SK-N-SH treated with all-trans-retinoic acid at 6 μM for 48 hours (cell line): ENCODE results near the gene TARS1.

Experiments
- ATAC-seq: fragments of 200-7000 bp; cut with Tn5 transposase; 3 replicates; pipeline ENCODE4 v1.9.1; 2020; ENCODE audit warnings: mild to moderate bottlenecking, moderate library complexity
- ARNTL ChIP-seq: fragments of 450-650 bp; formaldehyde crosslinking; IDR thresholded peaks from 2 replicates; pipeline ENCODE4 v1.5.0; 2020; ENCODE audit warnings: low read depth, mild to moderate bottlenecking, moderate library complexity, borderline replicate concordance
- BACH2 ChIP-seq: fragments of 250-450 bp; sonication (Bioruptor Pico); IDR thresholded peaks from 2 replicates; pipeline ENCODE4 v1.9.0; 2021; ENCODE audit warnings: mild to moderate bottlenecking, borderline replicate concordance
- CSDC2 ChIP-seq: fragments of 250-450 bp; sonication (Bioruptor Pico); IDR thresholded peaks from 2 replicates; pipeline ENCODE4 v1.5.0; 2020; ENCODE audit warnings: mild to moderate bottlenecking, moderate library complexity
- ESRRG ChIP-seq: fragments of 250-450 bp; sonication (Bioruptor Pico); IDR thresholded peaks from 2 replicates; pipeline ENCODE4 v1.6.1; 2021; ENCODE audit warnings: mild to moderate bottlenecking
- GLIS3 ChIP-seq: fragments of 250-450 bp; sonication (Bioruptor Pico); IDR thresholded peaks from 2 replicates; pipeline ENCODE4 v1.5.0; 2020; ENCODE audit warnings: mild to moderate bottlenecking, moderate library complexity
- ISL1 ChIP-seq: fragments of 250-450 bp; sonication (Bioruptor Pico); IDR thresholded peaks from 2 replicates; pipeline ENCODE4 v2.1.2; 2022; ENCODE audit warnings: mild to moderate bottlenecking, moderate library complexity
- OSR1 ChIP-seq: fragments of 250-450 bp; sonication (Bioruptor Pico); IDR thresholded peaks from 2 replicates; pipeline ENCODE4 v1.8.0; 2022; ENCODE audit warnings: moderate library complexity, mild to moderate bottlenecking, inconsistent platforms
- RARB ChIP-seq: fragments of 250-450 bp; sonication (Bioruptor Pico); IDR thresholded peaks from 2 replicates; pipeline ENCODE4 v1.8.0; 2021; ENCODE audit warnings: mild to moderate bottlenecking, moderate library complexity
- SNAI2 ChIP-seq: fragments of 250-450 bp; sonication (Bioruptor Pico); IDR thresholded peaks from 2 replicates; pipeline ENCODE4 v1.5.0; 2020; ENCODE audit warnings: mild to moderate bottlenecking, moderate library complexity
- ZC3H10 ChIP-seq: fragments of 250-450 bp; sonication (Bioruptor Pico); IDR thresholded peaks from 2 replicates; pipeline ENCODE4 v1.5.1; 2021; ENCODE audit warnings: mild to moderate bottlenecking, moderate library complexity
- ZFP3 ChIP-seq: fragments of 250-450 bp; sonication (Bioruptor Pico); IDR thresholded peaks from 2 replicates; pipeline ENCODE4 v1.5.0; 2020; ENCODE audit warnings: mild to moderate bottlenecking, moderate library complexity
- ZFP30 ChIP-seq: fragments of 450-650 bp; formaldehyde crosslinking; IDR thresholded peaks from 2 replicates; pipeline ENCODE4 v1.5.0; 2022; ENCODE audit warnings: mild to moderate bottlenecking, moderate library complexity
- ZNF565 ChIP-seq: fragments of 450-650 bp; formaldehyde crosslinking; conservative IDR thresholded peaks from 2 replicates; pipeline ENCODE4 v1.5.0; 2020; ENCODE audit warnings: low read depth, mild to moderate bottlenecking, moderate library complexity
- ZNF70 ChIP-seq: fragments of 450-650 bp; formaldehyde crosslinking; IDR thresholded peaks from 2 replicates; pipeline ENCODE4 v1.5.0; 2020; ENCODE audit warnings: mild to moderate bottlenecking, moderate library complexity
- ZNF8 ChIP-seq: fragments of 450-650 bp; formaldehyde crosslinking; IDR thresholded peaks from 2 replicates; pipeline ENCODE4 v1.5.0; 2020; ENCODE audit warnings: mild to moderate bottlenecking, moderate library complexity
- TF ChIP-seq, protein P1 (sequence below): fragments of 250-450 bp; sonication (Bioruptor Pico); IDR thresholded peaks from 2 replicates; pipeline ENCODE4 v1.5.1; 2020; ENCODE audit warnings: low read depth, mild to moderate bottlenecking, moderate library complexity
- TF ChIP-seq, protein P2 (sequence below): fragments of 250-450 bp; sonication (Bioruptor Pico); IDR thresholded peaks from 2 replicates; pipeline ENCODE4 v1.8.0; 2021; ENCODE audit warnings: low read depth, mild to moderate bottlenecking, moderate library complexity, borderline replicate concordance
- TF ChIP-seq, protein P3 (sequence below): fragments of 250-450 bp; sonication (Bioruptor Pico); IDR thresholded peaks from 2 replicates; pipeline ENCODE4 v1.8.0; 2020; ENCODE audit warnings: mild to moderate bottlenecking, moderate library complexity, borderline replicate concordance
- TF ChIP-seq, protein P4 (sequence below): fragments of 250-450 bp; sonication (Bioruptor Pico); IDR thresholded peaks from 2 replicates; pipeline ENCODE4 v1.5.1; 2021; ENCODE audit warnings: mild to moderate bottlenecking, moderate library complexity
- TF ChIP-seq, protein P5 (sequence below): fragments of 250-450 bp; sonication (Bioruptor Pico); IDR thresholded peaks from 2 replicates; pipeline ENCODE4 v1.5.0; 2020; ENCODE audit warnings: mild to moderate bottlenecking, moderate library complexity

TARS1 gene

DNA sequence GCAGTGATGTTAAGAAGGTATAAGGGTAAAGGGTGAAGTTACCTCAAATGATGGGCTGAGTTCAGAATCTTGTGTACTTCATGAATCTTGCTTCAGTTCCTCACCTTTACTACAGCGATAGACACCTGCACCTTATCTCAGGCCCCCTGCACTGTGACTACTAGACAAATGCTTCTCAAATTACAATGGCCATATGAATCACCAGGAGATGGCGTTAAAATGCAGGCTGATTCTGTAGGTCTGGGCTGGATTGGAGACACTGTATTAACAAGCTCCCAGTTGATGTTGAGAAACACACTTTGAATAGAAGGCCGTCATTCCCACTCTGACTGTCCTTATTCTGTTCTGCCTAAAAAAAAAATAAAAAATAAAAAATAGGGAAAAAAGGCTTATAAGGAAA, 29.8 kb downstream of the TARS1 start:
- peak; percentile 91 for ATAC-seq
- no peak for TF ChIP-seq ARNTL (CRISPR knock-in tag)
- TF ChIP-seq, protein P1, sequence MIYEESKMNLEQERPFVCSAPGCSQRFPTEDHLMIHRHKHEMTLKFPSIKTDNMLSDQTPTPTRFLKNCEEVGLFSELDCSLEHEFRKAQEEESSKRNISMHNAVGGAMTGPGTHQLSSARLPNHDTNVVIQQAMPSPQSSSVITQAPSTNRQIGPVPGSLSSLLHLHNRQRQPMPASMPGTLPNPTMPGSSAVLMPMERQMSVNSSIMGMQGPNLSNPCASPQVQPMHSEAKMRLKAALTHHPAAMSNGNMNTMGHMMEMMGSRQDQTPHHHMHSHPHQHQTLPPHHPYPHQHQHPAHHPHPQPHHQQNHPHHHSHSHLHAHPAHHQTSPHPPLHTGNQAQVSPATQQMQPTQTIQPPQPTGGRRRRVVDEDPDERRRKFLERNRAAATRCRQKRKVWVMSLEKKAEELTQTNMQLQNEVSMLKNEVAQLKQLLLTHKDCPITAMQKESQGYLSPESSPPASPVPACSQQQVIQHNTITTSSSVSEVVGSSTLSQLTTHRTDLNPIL (CRISPR knock-in tag), result no peak
- no peak for TF ChIP-seq ZFP3 (CRISPR knock-in tag)
- no peak for TF ChIP-seq ISL1 (CRISPR knock-in tag)

DNA sequence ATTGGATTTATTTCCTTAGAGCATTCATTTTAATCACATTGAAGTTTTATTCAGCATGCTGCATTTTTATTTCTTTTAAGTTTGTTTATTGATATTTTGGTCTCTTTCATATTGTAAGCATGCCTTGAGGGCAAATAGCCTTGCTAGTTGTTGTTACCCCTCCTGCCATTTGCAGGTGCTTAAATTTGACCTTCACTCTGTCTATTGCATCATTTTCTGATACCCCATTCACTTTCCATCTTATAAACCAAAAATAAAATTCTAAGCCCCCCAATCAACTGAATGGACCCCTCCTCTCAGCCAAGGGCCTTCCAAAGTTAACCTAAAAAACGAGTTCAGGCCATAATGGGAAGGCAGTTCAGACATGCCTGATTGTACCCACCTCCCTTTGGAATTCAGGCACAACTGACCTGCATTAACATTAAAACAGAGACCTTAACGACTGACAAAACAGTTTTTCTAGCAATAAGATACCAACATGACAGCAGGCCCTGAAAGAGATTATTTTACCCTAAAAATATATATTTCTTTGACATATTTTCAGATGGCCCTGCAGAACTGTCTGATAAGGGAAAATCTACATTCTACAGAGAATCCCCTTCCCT, 32.1 kb downstream of the TARS1 start:
- ATAC-seq, result no peak
- TF ChIP-seq ZFP30, result no peak
- no peak for TF ChIP-seq RARB (CRISPR knock-in tag)

DNA sequence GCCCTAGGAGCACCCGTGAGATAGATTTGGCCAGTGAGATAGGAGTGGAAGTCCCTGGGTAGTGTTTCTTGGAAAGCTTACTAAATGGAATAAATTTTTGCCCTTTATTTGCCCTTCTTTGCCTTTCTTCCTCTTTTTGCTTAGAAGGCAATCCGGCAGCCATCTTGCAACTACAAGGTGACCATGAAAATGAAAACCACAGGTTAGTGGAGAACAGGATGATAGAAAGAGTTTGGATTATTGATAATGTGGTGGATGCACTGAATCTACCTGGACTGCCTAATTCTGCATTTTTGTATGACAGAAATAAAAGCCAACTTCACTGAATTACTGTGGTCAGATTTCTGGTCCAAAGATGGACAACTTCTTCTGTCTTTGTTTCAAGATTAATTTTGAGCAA, 33.2 kb downstream of the TARS1 start:
- TF ChIP-seq GLIS3 (CRISPR knock-in tag) (no peak), CSDC2 (CRISPR knock-in tag) (no peak), BACH2 (CRISPR knock-in tag) (no peak), ZFP3 (CRISPR knock-in tag) (no peak), ZNF8 (no peak), ZNF565 (CRISPR knock-in tag) (no peak), OSR1 (CRISPR knock-in tag) (no peak)
- TF ChIP-seq, protein P1 (CRISPR knock-in tag), result no peak
- TF ChIP-seq, protein P2, sequence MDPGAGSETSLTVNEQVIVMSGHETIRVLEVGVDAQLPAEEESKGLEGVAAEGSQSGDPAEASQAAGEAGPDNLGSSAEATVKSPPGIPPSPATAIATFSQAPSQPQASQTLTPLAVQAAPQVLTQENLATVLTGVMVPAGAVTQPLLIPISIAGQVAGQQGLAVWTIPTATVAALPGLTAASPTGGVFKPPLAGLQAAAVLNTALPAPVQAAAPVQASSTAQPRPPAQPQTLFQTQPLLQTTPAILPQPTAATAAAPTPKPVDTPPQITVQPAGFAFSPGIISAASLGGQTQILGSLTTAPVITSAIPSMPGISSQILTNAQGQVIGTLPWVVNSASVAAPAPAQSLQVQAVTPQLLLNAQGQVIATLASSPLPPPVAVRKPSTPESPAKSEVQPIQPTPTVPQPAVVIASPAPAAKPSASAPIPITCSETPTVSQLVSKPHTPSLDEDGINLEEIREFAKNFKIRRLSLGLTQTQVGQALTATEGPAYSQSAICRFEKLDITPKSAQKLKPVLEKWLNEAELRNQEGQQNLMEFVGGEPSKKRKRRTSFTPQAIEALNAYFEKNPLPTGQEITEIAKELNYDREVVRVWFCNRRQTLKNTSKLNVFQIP (CRISPR knock-in tag), result no peak
- TF ChIP-seq, protein P3, sequence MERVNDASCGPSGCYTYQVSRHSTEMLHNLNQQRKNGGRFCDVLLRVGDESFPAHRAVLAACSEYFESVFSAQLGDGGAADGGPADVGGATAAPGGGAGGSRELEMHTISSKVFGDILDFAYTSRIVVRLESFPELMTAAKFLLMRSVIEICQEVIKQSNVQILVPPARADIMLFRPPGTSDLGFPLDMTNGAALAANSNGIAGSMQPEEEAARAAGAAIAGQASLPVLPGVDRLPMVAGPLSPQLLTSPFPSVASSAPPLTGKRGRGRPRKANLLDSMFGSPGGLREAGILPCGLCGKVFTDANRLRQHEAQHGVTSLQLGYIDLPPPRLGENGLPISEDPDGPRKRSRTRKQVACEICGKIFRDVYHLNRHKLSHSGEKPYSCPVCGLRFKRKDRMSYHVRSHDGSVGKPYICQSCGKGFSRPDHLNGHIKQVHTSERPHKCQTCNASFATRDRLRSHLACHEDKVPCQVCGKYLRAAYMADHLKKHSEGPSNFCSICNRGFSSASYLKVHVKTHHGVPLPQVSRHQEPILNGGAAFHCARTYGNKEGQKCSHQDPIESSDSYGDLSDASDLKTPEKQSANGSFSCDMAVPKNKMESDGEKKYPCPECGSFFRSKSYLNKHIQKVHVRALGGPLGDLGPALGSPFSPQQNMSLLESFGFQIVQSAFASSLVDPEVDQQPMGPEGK (CRISPR knock-in tag), result no peak
- ATAC-seq, result no peak

DNA sequence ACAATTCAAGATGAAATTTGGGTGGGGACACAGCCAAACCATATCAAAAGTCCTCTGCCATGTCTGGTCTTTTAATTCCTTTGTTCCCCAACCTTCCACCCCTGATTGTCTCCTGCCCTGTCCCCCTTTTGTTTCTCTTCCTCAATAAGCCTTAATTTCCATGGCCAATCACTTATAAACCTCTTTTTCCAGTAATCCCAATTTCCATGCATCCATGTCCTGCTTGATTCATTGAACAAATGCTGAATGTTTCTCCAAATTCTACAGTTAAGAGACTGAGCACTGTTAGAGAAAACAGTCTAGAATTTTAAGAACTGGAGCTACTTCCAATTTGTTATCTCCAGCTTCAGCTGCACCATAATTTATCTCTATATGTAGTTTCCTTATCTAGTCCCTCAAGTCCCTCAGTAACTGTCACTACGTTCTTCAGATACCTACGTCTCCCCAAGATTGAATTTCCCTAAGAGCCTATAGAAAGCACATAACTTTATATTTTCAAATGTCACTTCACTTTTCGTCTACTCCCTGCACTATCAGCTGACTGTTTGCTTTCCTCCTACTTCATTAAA, 34.2 kb downstream of the TARS1 start:
- ATAC-seq, result no peak
- TF ChIP-seq, protein P3 (CRISPR knock-in tag), result no peak
- TF ChIP-seq ZFP30, result no peak
- no peak for TF ChIP-seq OSR1 (CRISPR knock-in tag)
- TF ChIP-seq, protein P2 (CRISPR knock-in tag), result no peak
- TF ChIP-seq RARB (CRISPR knock-in tag), result no peak
- TF ChIP-seq BACH2 (CRISPR knock-in tag), result no peak
- TF ChIP-seq ESRRG (CRISPR knock-in tag), result no peak
- no peak for TF ChIP-seq ZNF8
- no peak for TF ChIP-seq SNAI2
- TF ChIP-seq ISL1 (CRISPR knock-in tag), result no peak
- TF ChIP-seq, protein P4, sequence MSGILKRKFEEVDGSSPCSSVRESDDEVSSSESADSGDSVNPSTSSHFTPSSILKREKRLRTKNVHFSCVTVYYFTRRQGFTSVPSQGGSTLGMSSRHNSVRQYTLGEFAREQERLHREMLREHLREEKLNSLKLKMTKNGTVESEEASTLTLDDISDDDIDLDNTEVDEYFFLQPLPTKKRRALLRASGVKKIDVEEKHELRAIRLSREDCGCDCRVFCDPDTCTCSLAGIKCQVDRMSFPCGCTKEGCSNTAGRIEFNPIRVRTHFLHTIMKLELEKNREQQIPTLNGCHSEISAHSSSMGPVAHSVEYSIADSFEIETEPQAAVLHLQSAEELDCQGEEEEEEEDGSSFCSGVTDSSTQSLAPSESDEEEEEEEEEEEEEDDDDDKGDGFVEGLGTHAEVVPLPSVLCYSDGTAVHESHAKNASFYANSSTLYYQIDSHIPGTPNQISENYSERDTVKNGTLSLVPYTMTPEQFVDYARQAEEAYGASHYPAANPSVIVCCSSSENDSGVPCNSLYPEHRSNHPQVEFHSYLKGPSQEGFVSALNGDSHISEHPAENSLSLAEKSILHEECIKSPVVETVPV (CRISPR knock-in tag), result no peak
- TF ChIP-seq GLIS3 (CRISPR knock-in tag), result no peak
- no peak for TF ChIP-seq ZFP3 (CRISPR knock-in tag)
- TF ChIP-seq ZC3H10 (CRISPR knock-in tag), result no peak
- TF ChIP-seq, protein P5, sequence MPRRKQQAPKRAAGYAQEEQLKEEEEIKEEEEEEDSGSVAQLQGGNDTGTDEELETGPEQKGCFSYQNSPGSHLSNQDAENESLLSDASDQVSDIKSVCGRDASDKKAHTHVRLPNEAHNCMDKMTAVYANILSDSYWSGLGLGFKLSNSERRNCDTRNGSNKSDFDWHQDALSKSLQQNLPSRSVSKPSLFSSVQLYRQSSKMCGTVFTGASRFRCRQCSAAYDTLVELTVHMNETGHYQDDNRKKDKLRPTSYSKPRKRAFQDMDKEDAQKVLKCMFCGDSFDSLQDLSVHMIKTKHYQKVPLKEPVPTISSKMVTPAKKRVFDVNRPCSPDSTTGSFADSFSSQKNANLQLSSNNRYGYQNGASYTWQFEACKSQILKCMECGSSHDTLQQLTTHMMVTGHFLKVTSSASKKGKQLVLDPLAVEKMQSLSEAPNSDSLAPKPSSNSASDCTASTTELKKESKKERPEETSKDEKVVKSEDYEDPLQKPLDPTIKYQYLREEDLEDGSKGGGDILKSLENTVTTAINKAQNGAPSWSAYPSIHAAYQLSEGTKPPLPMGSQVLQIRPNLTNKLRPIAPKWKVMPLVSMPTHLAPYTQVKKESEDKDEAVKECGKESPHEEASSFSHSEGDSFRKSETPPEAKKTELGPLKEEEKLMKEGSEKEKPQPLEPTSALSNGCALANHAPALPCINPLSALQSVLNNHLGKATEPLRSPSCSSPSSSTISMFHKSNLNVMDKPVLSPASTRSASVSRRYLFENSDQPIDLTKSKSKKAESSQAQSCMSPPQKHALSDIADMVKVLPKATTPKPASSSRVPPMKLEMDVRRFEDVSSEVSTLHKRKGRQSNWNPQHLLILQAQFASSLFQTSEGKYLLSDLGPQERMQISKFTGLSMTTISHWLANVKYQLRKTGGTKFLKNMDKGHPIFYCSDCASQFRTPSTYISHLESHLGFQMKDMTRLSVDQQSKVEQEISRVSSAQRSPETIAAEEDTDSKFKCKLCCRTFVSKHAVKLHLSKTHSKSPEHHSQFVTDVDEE (CRISPR knock-in tag), result no peak
- no peak for TF ChIP-seq ZNF70 (CRISPR knock-in tag)
- TF ChIP-seq, all 23 proteins: peak for 0
